ENCODE measurements around the gene NFATC2. TPM values are rescaled to one million over a fixed set of nuclear protein-coding genes. Genes with fewer than 3 reads are reported as not detected.

NFATC2 gene
- total and polyA plus RNA-seq, 2 experiments from 2014 or later, result 0.52 to 0.59 TPM

GRCh38 chr20:51379601-51380341, 162.7 kb downstream of the NFATC2 start (continued):
- TF ChIP-seq REST (IDR thresholded peaks at IDR 0.05; ENCODE audit: unreplicated experiment) (no peak), CTCF (conservative IDR thresholded peaks at IDR 0.05; ENCODE audit: low read depth in 2 of 2) (no peak), JUNB (IDR thresholded peaks at IDR 0.05; ENCODE audit: unreplicated experiment) (no peak), ETS1 (IDR thresholded peaks at IDR 0.05) (no peak), POLR2AphosphoS5 (IDR thresholded peaks at IDR 0.05; ENCODE audit: low read depth) (no peak), CREB1 (CRISPR knock-in tag; IDR thresholded peaks at IDR 0.05; ENCODE audit: low read depth) (no peak), EZH2 (IDR thresholded peaks at IDR 0.05; ENCODE audit: low read depth, unreplicated experiment) (no peak), ZNF331 (CRISPR knock-in tag; IDR thresholded peaks at IDR 0.05; ENCODE audit: low read depth) (no peak)

DNA sequence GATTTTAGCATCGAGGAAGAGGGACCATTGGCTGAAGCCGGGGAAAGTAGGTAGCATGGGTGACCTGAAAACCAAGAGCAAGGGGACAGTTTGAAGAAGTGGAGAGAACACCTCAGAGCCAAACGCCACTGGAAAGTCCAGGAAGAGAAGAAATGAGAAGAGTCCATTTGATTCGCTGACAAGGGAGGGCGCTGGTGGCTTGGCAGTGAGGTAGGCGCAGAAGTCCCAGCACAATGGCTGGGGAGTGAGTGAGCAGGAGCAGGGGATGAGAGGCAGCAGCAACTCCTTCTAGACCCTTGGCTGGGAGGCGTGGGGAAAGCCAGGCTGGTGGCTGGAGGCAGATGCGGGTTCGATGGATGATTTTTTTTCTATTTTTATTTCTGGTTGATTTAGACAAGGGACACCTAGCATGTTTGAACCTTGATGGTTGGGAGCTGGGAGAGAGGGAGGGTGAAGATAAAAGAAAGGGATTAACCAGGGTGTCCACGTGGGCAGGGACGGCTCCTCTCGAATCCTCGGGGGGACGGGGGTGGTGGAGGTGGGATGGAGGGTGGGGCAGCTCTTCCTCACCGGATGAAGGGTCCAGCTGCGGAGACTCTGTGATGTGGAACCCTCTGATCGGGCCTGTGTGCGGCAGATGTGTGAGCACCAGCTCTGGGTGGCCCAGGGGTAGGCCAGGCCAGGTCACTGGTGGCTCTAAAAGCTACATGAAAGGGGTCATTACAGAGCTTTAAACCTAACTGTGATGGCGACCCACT, 164.2 kb downstream of the NFATC2 start:
- H3K27ac Mint-ChIP-seq, result 0 out of 2 replicates have a peak overlapping the region, but pooled peaks have one; percentile 17
- ATAC-seq, result peak; percentile 87
- no peak overlapping the region for H3K27ac ChIP-seq (ENCODE audit: low read depth)

More for the DNA sequence above, 164.2 kb downstream of the NFATC2 start:
- Histone ChIP-seq H4K20me1 (replicated peaks; ENCODE audit: insufficient read depth) (no peaks in the 10 kb centered on the region), H3K36me3 (ENCODE audit: insufficient read depth) (no peaks in the 10 kb centered on the region), H3F3A (replicated peaks; ENCODE audit: low read depth) (no peaks in the 10 kb centered on the region), H3K4me1 (ENCODE audit: insufficient read depth) (no peaks in the 10 kb centered on the region), H3K4me2 (no peak overlapping the region), H3K27me3 (ENCODE audit: insufficient read depth) (no peaks in the 10 kb centered on the region), H3K9me2 (ENCODE audit: insufficient read depth) (no peaks in the 10 kb centered on the region), H2AFZ (no peak overlapping the region), H3K4me3 (no peak overlapping the region), H3K79me2 (replicated peaks; ENCODE audit: insufficient read depth) (no peaks in the 10 kb centered on the region)
- H3K4me1 Mint-ChIP-seq, result peaks cover 14% of the 10 kb centered on the region
- peak; percentile 65 for DNase-seq (ENCODE audit: low spot score)
- peaks cover 10% of the 10 kb centered on the region for H3K27me3 Mint-ChIP-seq (ENCODE audit: insufficient read depth, low read depth, poor library complexity)
- no peaks in the 10 kb centered on the region for H3K36me3 Mint-ChIP-seq (ENCODE audit: low read depth)
- H3K4me3 Mint-ChIP-seq, result no peak overlapping the region
- no peaks in the 10 kb centered on the region for H3K9me3 Mint-ChIP-seq
- TF ChIP-seq ETS1 (IDR thresholded peaks at IDR 0.05) (no peak), STAT1 (IDR thresholded peaks at IDR 0.05; ENCODE audit: unreplicated experiment) (no peak), CTCF (conservative IDR thresholded peaks at IDR 0.05; ENCODE audit: low read depth in 2 of 2) (peak; percentile 49 to 86), ZNF331 (CRISPR knock-in tag; IDR thresholded peaks at IDR 0.05; ENCODE audit: low read depth) (no peak), JUNB (IDR thresholded peaks at IDR 0.05; ENCODE audit: unreplicated experiment) (no peak)
